Measurements from ENCODE around the gene SPDEF.

Gene SPDEF

DNA sequence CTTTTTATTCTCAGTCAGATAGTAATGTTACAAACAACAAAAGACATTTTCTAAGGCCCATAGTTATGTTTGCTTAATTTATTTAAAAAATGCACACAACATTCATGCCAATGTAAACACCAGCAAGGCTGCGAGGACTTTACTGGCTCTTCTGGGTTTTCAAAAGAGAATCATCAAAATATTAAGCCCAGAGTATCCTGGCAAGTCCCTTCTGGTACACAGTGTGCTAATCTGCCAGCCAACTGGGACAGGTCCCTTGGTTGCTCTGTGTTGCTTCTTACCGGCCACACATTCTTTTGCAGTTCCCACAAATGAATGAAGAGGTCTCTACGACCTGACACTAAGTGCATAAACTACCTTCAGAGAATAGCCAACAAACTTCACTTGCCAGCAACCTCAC is 42.6 kb upstream of the SPDEF start:
- TF ChIP-seq CTCF (IDR thresholded peaks at IDR 0.05; ENCODE audit: borderline replicate concordance, control extremely low read depth, extremely low read depth, insufficient read depth, missing control alignments): no peak
- no peak for DNase-seq (ENCODE audit: low spot score)
- in situ Hi-C loops (cut with MboI; ENCODE audit: low sequenced_read_pairs, unreplicated experiment): no loop called here

GRCh38 chr6:34597605-34598353 is 41.6 kb upstream of the SPDEF start:
- in situ Hi-C loops (cut with MboI; ENCODE audit: low sequenced_read_pairs, unreplicated experiment): no loop called here
- TF ChIP-seq CTCF (IDR thresholded peaks at IDR 0.05; ENCODE audit: borderline replicate concordance, control extremely low read depth, extremely low read depth, insufficient read depth, missing control alignments): no peak
- no peak for DNase-seq (ENCODE audit: low spot score)

DNA sequence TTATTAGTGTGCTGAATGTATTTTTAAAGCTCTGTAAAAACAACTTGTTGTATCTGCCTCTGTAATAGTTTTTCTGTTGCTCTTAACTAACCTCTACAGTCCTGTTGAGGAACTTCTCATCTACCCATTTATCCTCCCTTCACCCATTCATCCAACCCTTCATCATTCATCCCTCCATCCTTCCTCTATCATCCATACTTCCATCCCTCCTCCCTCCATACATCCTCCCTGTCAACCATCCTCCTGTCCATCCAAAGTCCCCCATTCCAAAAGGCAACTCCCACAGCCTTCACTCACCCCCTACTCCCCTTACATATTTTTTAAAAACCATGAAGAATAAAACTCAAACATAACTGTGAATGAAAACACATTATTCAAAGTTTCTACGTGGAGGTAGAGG is 40.7 kb upstream of the SPDEF start:
- in situ Hi-C loops (cut with MboI; ENCODE audit: low sequenced_read_pairs, unreplicated experiment): no loop called here
- DNase-seq (ENCODE audit: low spot score): no peak
- TF ChIP-seq CTCF (IDR thresholded peaks at IDR 0.05; ENCODE audit: borderline replicate concordance, control extremely low read depth, extremely low read depth, insufficient read depth, missing control alignments): no peak

GRCh38 chr6:34595332-34596184 is 39.4 kb upstream of the SPDEF start:
- in situ Hi-C loops (cut with MboI; ENCODE audit: low sequenced_read_pairs, unreplicated experiment): no loop called here
- TF ChIP-seq CTCF (IDR thresholded peaks at IDR 0.05; ENCODE audit: borderline replicate concordance, control extremely low read depth, extremely low read depth, insufficient read depth, missing control alignments): no peak
- DNase-seq (ENCODE audit: low spot score): no peak

DNA sequence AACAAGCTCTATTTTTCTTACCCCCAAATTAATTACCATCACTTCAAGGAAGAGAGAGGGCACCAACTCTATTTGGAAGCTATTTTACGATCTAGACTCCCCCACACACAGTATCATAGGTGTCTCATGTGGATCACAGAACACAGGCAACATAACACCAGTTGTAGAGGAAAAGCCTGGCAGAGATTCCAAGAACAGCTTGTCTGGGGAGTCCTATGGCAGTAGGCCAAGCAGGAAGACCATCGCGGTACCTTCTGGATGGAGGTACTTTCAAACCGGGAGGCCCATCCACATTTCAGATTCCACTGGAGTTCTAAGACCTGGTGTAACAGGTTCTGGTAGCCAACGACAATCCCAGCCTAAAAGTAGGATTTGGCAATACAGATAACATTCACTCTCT is 37.6 kb upstream of the SPDEF start:
- DNase-seq (ENCODE audit: low spot score): no peak
- no peak for TF ChIP-seq CTCF (IDR thresholded peaks at IDR 0.05; ENCODE audit: borderline replicate concordance, control extremely low read depth, extremely low read depth, insufficient read depth, missing control alignments)
- in situ Hi-C loops (cut with MboI; ENCODE audit: low sequenced_read_pairs, unreplicated experiment): no loop called here

DNA sequence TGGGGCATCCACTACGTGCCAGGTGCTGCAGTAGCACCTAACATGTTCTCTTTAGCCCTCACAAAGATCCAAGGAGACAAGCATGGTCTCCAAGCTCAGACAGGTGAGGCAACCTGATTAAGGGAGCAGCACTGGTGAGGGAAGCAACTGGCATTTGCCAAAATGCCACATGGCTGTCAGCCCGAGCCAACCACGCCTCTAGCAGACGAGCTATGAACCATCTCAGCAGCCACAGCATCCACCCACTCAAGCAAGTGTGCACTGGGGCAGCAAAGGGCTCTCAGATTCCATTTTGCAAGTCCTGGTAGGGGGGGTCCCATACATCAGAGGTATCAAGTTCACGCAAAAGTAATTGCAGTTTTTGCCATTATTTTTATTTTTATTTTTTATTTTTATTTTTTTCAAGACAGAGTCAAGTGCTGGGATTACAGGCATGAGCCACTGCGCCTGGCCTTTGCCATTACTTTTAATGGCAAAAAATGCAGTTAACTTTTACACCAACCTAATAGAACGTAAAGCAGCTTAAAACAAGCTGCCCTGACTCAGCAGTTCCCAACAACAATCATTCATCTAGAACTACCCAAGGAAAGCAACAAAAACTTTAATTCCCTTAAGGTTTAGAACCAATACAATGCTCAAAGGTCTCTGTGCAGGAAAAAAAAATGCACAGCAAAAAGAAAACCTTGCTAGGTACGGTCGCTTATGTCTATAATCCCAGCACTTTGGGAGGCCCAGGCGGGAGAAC is 36.3 kb upstream of the SPDEF start:
- no peak for DNase-seq (ENCODE audit: low spot score)
- in situ Hi-C loops (cut with MboI; ENCODE audit: low sequenced_read_pairs, unreplicated experiment): no loop called here
- TF ChIP-seq CTCF (IDR thresholded peaks at IDR 0.05; ENCODE audit: borderline replicate concordance, control extremely low read depth, extremely low read depth, insufficient read depth, missing control alignments): no peak
